GM12891 (cell line): ENCODE measurements around the gene IFNL2.

Experiments
- POLR2A ChIP-seq: IDR thresholded peaks from 2 replicates; pipeline ENCODE4 v1.6.1; 2011; ENCODE audit warnings: low read depth, low read length, control low read depth
- POU2F2 ChIP-seq: IDR thresholded peaks from 2 replicates; pipeline ENCODE4 v1.6.1; 2011; ENCODE audit warnings: low read depth, mild to moderate bottlenecking, control low read depth, low read length, moderate library complexity
- TAF1 ChIP-seq: IDR thresholded peaks from 2 replicates; pipeline ENCODE4 v1.6.1; 2011; ENCODE audit warnings: low read depth, low read length, control low read depth

- no peak for TF ChIP-seq TAF1
- no peak for TF ChIP-seq POLR2A
- no peak for TF ChIP-seq POU2F2
These were observed 36.0 kb downstream of the IFNL2 start for GRCh38 chr19:39304185-39304513.
